ENCODE measurements around the gene ZRANB1. TPM values are rescaled to one million over a fixed set of nuclear protein-coding genes. Genes with fewer than 3 reads are reported as not detected.

Gene ZRANB1
- total and polyA plus RNA-seq, 10 of the 15 experiments (the other 5 are each of a cell fraction or from before 2014, with no cell fraction given): 1.7 to 11.8 (median 6.2) TPM

DNA sequence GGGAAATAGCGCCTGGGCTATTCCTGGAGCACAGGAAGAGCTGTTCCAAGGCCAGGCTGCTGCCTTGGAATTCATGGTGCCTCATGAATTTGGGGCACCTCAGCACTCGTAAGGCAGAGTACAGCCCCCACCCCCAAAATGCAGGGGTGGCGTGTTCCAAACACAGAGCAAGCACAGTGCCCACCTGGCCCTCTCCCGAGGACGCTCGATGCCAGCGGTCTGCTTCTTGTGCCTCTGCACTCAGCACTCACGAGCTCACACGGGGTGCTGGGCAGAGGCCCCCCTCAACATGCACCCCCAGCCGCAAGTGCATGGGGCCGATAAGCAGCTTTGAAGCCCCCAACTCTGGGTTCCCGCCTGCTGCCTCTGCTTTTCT, 60.1 kb downstream of the ZRANB1 start:
- no peaks in the 10 kb centered on the region for H3K79me2 ChIP-seq (ENCODE audit: control insufficient read depth, insufficient read depth, low read length)
- ChIA-PET POLR2A (no interaction called here), RAD21 (ENCODE audit: unreplicated experiment) (no interaction called here), SMC1A (ENCODE audit: uncharacterized antibody, unreplicated experiment) (interaction anchor here (0.6 kb wide), 1 partner anchor 455 kb away, joined by 5 read pairs; no protein-coding TSS in a partner anchor), CTCF (interaction anchor here (1.6 kb wide), 1 partner anchor 9 kb away, joined by 3 read pairs; no protein-coding TSS in a partner anchor)
- no peaks in the 10 kb centered on the region; the same call in 1 of the 2 replicates for H3K4me1 ChIP-seq (ENCODE audit: control insufficient read depth, insufficient read depth, low read length)
- in situ Hi-C loops (cut with MboI) (no loop called here), intact Hi-C loops (cut with micrococcal nuclease; ENCODE audit: unreplicated experiment) (no loop called here)
- FAIRE-seq (no peak), DNase-seq (ENCODE audit: low read depth, low spot score) (no peak), ATAC-seq (no peak)
- no peaks in the 10 kb centered on the region for H4K20me1 ChIP-seq (ENCODE audit: control insufficient read depth, insufficient read depth)
- no peaks in the 10 kb centered on the region for H3K27me3 ChIP-seq (replicated peaks in 1 of 2; ENCODE audit: control insufficient read depth in 2 of 2, insufficient read depth in 2 of 2, low read length in 1 of 2)
- no peak overlapping the region for H3K27ac ChIP-seq (ENCODE audit: control insufficient read depth, insufficient read depth)
- no peak overlapping the region for H3K9ac ChIP-seq (ENCODE audit: control insufficient read depth, insufficient read depth, low read length)
- WGBS (ENCODE audit: insufficient coverage, insufficient replicate concordance, low lambda C conversion rate, missing lambda C conversion rate): 44% methylated on average over 12 of the region's 12 CpGs
- no peak overlapping the region for H2AFZ ChIP-seq (ENCODE audit: control insufficient read depth, low read depth, low read length)
- H3K4me2 ChIP-seq (ENCODE audit: control insufficient read depth, insufficient read depth): no peak overlapping the region
- BruUV-seq (replicated peaks): no TSS peak
- H3K4me3 ChIP-seq: no peak overlapping the region
- no peaks in the 10 kb centered on the region for H3K36me3 ChIP-seq (ENCODE audit: control insufficient read depth in 2 of 2, insufficient read depth in 2 of 2, low read length in 1 of 2)
- no peaks in the 10 kb centered on the region for H3K9me3 ChIP-seq (replicated peaks; ENCODE audit: control insufficient read depth, insufficient read depth, low read length)
- no peak for TF ChIP-seq CBX5 (IDR thresholded peaks at IDR 0.05; ENCODE audit: low read depth)
- no peak for TF ChIP-seq IKZF1 (conservative IDR thresholded peaks at IDR 0.05)
- TF ChIP-seq MEF2A (IDR thresholded peaks at IDR 0.05; ENCODE audit: insufficient read depth, low read depth, low read length): no peak
- TF ChIP-seq SREBF2 (IDR thresholded peaks at IDR 0.05; ENCODE audit: low read length): no peak
- no peak for TF ChIP-seq TAF1 (IDR thresholded peaks at IDR 0.05; ENCODE audit: borderline replicate concordance, low read depth, low read length)
- no peak for TF ChIP-seq SIN3A (IDR thresholded peaks at IDR 0.05; ENCODE audit: low read depth, low read length)
- TF ChIP-seq, protein P1, sequence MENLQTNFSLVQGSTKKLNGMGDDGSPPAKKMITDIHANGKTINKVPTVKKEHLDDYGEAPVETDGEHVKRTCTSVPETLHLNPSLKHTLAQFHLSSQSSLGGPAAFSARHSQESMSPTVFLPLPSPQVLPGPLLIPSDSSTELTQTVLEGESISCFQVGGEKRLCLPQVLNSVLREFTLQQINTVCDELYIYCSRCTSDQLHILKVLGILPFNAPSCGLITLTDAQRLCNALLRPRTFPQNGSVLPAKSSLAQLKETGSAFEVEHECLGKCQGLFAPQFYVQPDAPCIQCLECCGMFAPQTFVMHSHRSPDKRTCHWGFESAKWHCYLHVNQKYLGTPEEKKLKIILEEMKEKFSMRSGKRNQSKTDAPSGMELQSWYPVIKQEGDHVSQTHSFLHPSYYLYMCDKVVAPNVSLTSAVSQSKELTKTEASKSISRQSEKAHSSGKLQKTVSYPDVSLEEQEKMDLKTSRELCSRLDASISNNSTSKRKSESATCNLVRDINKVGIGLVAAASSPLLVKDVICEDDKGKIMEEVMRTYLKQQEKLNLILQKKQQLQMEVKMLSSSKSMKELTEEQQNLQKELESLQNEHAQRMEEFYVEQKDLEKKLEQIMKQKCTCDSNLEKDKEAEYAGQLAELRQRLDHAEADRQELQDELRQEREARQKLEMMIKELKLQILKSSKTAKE (IDR thresholded peaks at IDR 0.05; ENCODE audit: low read depth, poor library complexity, severe bottlenecking): no peak
- no peak for TF ChIP-seq SMC3 (IDR thresholded peaks at IDR 0.05; ENCODE audit: borderline replicate concordance, low read length)
- TF ChIP-seq, protein P2, sequence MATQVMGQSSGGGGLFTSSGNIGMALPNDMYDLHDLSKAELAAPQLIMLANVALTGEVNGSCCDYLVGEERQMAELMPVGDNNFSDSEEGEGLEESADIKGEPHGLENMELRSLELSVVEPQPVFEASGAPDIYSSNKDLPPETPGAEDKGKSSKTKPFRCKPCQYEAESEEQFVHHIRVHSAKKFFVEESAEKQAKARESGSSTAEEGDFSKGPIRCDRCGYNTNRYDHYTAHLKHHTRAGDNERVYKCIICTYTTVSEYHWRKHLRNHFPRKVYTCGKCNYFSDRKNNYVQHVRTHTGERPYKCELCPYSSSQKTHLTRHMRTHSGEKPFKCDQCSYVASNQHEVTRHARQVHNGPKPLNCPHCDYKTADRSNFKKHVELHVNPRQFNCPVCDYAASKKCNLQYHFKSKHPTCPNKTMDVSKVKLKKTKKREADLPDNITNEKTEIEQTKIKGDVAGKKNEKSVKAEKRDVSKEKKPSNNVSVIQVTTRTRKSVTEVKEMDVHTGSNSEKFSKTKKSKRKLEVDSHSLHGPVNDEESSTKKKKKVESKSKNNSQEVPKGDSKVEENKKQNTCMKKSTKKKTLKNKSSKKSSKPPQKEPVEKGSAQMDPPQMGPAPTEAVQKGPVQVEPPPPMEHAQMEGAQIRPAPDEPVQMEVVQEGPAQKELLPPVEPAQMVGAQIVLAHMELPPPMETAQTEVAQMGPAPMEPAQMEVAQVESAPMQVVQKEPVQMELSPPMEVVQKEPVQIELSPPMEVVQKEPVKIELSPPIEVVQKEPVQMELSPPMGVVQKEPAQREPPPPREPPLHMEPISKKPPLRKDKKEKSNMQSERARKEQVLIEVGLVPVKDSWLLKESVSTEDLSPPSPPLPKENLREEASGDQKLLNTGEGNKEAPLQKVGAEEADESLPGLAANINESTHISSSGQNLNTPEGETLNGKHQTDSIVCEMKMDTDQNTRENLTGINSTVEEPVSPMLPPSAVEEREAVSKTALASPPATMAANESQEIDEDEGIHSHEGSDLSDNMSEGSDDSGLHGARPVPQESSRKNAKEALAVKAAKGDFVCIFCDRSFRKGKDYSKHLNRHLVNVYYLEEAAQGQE (IDR thresholded peaks at IDR 0.05; ENCODE audit: low read depth, low read length): no peak
- TF ChIP-seq EZH2 (IDR thresholded peaks at IDR 0.05; ENCODE audit: borderline replicate concordance, control insufficient read depth, low read depth, low read length): no peak
- TF ChIP-seq JUND (IDR thresholded peaks at IDR 0.05; ENCODE audit: low read depth, low read length): no peak
- TF ChIP-seq HCFC1 (IDR thresholded peaks at IDR 0.05; ENCODE audit: low read length): no peak
- no peak for TF ChIP-seq NRF1 (conservative IDR thresholded peaks at IDR 0.05; ENCODE audit: low read depth, low read length)
- no peak for TF ChIP-seq ZBTB11 (CRISPR knock-in tag; IDR thresholded peaks at IDR 0.05)
- TF ChIP-seq RCOR1 (conservative IDR thresholded peaks at IDR 0.05; ENCODE audit: low read depth, low read length): no peak
- TF ChIP-seq RELA (IDR thresholded peaks at IDR 0.05; ENCODE audit: borderline replicate concordance, partially characterized antibody): no peak
- no peak for TF ChIP-seq NFXL1 (IDR thresholded peaks at IDR 0.05; ENCODE audit: borderline replicate concordance)
